GM18517 (cell line): Measurements from ENCODE around the gene TBX1.
"Not testable (repeated sequence)": the region's sequence is repeated elsewhere in the genome, so short reads cannot be mapped to it uniquely, and the experiment has no call there.

ENCODE experiments used
- ATAC-seq: cut with Tn5 transposase; IDR thresholded peaks from one replicate; pipeline ENCODE4 v1.9.1; 2021; ENCODE audit warnings: mild to moderate bottlenecking, moderate library complexity; ENCODE audit not compliant: unreplicated experiment

Gene TBX1

GRCh38 chr22:19723232-19723982 is 37.2 kb upstream of the TBX1 start, which contains the start of gene GP1BB:
GP1BB (plus strand) TSS chr22:19723539; CDS start chr22:19723570, 31 bp downstream.
- no peak for ATAC-seq

DNA sequence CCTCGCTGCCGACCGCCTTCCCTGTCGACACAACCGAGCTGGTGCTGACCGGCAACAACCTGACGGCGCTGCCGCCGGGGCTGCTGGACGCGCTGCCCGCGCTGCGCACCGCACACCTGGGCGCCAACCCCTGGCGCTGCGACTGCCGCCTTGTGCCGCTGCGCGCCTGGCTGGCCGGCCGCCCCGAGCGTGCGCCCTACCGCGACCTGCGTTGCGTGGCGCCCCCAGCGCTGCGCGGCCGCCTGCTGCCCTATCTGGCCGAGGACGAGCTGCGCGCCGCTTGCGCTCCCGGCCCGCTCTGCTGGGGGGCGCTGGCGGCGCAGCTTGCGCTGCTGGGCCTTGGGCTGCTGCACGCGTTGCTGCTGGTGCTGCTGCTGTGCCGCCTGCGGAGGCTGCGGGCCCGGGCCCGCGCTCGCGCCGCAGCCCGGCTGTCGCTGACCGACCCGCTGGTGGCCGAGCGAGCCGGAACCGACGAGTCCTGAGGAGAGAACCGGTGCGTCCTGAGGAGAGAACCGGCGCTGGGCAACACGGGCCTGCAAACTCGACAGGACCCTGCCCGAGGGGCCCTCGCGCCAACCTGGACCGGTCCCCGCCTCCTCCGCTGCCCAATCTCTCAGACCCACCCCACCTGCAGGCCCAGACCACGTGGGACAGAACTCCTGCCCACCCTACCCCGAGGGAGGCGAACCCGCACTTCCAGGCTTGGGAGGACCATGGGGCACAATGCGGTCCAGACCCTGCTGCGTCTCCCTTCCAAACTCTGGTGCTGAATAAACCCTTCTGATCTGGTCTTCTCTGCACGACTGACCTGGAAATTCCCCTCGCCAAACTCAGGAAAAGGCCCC is 36.4 kb upstream of the TBX1 start:
- ATAC-seq: no peak

DNA sequence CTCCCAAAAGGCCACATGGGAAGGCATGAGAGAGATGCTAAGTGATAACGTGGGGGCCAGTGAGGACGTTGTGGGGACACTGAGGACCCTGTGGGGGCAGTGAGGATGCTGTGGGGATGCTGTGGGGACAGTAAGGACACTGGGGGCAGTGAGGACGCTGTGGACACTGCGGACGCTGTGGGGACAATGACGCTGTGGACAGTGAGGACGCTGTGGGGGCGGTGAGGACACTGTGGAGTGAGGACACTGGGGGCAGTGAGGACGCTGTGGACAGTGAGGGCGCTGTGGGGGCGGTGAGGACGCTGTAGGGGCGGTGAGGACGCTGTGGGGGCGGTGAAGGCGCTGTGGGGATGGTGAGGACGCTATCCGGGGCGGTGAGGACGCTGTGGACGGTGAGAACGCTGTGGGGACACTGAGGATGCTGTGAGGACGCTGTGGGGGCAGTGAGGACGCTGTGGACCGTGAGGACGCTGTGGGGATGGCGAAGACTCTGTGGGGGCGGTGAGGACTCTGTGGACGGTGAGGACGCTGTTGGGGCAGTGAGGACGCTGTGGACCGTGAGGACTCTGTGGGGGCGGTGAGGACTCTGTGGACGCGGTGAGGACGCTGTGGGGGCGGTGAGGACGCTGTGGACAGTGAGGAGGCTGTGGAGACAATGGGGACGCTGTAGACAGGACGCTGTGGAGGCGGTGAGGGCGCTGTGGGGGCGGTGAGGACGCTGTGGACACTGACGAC is 35.5 kb upstream of the TBX1 start:
- ATAC-seq: no peak

DNA sequence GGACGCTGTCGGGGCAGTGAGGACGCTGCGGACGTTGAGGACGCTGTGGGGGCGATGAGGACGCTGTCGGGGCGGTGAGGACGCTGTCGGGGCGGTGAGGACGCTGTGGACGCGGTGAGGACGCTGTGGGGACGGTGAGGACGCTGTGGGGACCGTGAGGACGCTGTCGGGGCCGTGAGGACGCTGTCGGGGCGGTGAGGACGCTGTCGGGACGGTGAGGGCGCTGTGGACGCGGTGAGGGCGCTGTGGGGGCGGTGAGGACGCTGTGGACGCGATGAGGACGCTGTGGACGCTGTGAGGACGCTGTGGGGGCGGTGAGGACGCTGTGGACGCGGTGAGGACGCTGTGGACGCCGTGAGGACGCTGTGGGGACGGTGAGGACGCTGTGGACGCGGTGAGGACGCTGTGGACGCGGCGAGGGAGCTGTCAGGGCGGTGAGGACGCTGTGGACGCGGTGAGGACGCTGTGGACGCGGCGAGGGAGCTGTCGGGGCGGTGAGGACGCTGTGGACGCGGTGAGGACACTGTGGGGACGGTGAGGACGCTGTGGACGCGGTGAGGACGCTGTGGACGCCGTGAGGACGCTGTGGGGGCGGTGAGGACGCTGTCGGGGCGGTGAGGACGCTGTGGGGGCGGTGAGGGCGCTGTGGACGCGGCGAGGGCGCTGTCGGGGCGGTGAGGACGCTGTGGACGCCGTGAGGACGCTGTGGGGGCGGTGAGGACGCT is 34.4 kb upstream of the TBX1 start:
- not testable (repeated sequence) for ATAC-seq

DNA sequence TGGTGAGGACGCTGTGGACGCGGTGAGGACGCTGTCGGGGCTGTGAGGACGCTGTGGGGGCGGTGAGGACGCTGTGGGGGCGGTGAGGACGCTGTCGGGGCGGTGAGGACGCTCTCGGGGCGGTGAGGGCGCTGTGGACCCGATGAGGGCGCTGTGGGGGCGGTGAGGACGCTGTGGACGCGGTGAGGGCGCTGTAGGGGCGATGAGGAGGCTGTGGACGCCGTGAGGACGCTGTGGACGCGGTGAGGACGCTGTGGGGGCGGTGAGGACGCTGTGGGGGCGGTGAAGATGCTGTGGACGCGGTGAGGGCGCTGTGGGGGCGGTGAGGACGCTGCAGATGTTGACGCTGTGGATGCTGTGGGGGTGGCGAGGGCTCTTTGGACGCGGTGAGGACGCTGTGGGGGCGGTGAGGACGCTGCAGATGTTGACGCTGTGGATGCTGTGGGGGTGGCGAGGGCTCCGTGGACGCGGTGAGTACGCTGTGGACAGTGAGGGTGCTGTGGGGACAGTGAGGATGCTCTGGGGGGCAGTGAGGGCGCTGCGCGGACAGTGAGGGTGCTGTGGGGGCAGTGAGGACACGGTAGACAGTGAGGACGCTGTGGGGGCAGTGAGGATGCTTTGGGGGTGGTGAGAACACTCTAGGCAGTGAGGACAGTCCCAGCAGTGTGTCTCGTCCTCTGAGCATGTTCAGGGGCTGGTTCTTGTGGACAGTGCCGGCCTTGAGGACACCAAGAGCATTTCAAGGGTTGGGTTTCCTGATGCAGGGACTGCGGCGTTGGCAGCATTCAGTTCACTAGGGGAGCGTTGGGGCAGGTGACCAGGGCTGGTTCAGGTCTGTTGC is 33.0 kb upstream of the TBX1 start:
- no peak for ATAC-seq

DNA sequence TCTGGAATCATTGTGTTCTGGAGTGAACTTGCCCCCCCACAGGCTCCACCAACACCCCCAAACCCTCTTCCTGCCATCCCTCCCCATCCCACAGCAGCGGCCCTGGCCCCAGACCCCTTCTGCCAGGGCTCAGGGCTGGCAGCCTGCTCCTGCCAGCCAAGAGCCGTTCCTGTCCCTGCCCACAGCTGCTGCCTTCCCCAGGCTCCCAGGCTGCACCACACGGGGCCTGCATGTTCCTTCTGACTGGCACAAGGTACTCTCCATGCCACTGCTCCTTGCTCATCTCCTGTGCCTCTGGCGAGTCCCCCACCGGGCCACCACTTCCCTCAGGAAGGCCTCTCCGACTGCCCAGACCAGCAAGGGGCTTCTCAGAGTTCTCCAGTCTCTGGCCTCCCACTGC is 32.3 kb upstream of the TBX1 start:
- no peak for ATAC-seq

- ATAC-seq: no peak
Measured at GRCh38 chr22:19728836-19729235, 31.7 kb upstream of the TBX1 start.

GRCh38 chr22:19729507-19729906 is 31.1 kb upstream of the TBX1 start:
- ATAC-seq: no peak

DNA sequence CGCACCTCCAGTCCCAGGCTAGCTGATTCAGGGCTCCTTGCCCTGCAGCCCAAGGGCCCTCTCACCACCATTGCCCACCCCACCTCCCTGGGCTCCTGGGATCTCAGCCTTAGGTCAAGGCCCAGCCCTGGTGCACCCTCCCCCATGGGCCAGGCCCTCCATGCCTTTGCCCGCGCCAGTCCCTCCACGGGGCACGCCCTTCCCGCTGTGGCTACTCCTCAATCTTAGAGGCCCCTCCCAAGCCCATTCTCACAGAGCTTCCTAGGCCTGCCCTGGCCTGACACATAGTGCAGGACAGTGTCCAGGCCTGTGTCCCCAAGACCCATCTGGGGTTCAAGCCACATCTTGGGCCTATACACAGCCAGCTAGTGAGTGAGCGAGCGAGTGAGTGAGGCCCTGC is 30.4 kb upstream of the TBX1 start:
- no peak for ATAC-seq

- ATAC-seq: no peak
Measured at GRCh38 chr22:19730655-19731360, 29.8 kb upstream of the TBX1 start.

DNA sequence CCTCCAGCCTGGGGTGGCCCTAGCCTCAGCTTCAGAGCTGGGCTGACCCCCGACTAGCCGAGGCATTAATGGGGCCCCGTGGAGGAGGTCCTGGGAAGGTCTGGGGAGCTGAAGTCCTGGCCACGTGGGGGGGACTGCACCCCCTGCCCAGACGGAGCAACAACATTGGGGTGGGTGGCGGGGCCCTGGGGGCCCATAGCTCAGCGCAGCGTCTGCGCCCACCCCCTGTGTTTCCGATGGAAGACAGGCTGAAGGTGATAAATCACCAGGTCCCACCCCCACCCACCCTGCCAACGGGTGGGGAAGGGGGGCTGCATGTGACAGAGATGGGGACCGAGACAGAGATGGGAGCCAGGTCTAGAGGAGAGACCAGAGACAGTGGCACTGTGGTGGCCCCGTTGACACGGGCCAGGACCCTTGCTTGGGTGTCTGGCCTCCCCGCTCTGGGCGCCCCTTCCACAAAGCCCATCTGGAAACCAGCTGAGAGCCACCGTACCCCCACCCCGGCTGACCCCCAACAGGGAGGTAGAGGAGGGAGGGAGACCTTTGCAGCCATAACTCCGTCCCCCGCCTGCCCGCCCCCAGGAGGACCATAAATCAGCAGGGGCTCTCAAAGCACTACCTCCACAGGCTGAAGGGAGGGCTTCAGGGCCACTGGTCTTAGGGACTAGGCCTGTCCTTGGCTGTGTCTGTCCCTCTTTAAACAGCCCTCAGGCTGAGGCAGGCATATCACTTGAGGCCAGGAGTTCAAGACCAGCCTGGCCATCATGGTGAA is 29.0 kb upstream of the TBX1 start:
- ATAC-seq: no peak

- no peak for ATAC-seq
Measured at GRCh38 chr22:19732403-19733113, 28.0 kb upstream of the TBX1 start.

GRCh38 chr22:19733755-19734154 is 26.8 kb upstream of the TBX1 start:
- ATAC-seq: no peak

DNA sequence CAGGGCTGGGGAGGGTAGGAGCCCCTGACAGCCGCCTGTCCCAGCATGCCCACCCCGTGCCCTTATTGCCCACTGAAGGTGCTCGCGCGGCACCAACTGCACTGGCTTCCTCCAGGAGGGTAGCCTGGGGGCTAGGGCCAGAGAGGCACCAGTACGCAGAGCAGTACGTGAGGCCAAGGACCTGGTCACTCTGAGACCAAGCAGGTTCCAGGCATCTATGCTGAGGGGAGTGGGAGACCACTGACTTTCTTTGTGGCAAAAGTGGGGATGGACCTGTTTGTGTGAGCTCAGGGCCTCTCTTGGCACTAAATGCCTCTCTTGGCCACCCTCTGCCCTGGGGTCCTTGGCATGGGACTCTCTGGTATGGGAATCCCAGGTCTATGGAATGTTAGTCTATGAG is 26.4 kb upstream of the TBX1 start:
- ATAC-seq: no peak

- no peak for ATAC-seq
Measured at GRCh38 chr22:19734837-19735382, 25.7 kb upstream of the TBX1 start.

DNA sequence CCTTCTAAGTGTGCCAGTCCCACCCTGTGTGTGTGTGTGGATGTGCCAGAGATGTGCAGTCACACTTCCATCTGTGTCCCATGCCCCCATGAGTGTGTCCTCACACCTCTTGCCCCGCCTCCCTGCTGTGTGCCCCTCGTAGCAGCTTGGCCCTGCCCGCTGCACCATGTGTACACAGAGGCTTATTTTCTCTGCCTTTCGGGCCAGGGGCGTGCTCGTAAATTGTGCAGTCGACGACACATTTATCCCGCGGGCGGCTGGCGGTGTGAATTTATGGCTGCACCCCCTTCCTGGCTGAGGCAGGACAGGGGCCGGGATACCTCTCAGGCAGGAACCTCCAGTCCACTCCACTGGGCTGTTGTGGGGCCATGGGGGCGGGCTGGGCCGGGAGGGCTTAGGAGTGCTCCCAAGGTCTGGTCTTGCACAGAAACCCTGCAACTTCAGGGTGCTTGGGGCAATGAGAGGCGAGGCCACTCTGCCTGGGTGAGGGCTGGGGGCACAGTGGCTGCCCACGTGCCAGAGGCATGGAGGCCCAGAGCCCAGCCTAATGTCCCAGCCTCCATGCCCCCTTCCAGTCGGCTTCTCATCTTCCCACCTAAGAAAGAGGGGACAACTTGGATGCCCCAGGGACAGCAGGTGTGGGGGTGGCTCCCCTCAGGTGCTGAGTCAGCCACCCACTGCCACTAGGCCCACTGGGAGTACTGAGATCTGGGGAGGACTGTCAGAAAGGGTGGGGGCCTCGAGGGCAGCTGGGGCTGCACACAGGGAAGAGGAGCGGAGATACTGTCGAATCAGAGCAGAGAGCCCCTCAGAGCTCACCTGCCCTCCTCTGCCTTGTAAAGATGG is 24.7 kb upstream of the TBX1 start:
- ATAC-seq: no peak
